HepG2 (cell line): ENCODE results near the gene WNK2. TPM values are rescaled to one million over a fixed set of nuclear protein-coding genes. Genes with fewer than 3 reads are reported as not detected.

Experiments
- CEBPG ChIP-seq: IDR thresholded peaks from 2 replicates; pipeline ENCODE4 v1.6.1; 2016
- CTCF ChIP-seq: sonication (generic); formaldehyde crosslinking; IDR thresholded peaks from 2 replicates; pipeline ENCODE4 v1.5.0; 2020; ENCODE audit warnings: mild to moderate bottlenecking, missing genetic modification reagents, moderate library complexity
- FOXP4 ChIP-seq: sonication (generic); formaldehyde crosslinking; IDR thresholded peaks from 2 replicates; pipeline ENCODE4 v1.4.0; 2020; ENCODE audit warnings: missing genetic modification reagents
- NR1H2 ChIP-seq: sonication (generic); formaldehyde crosslinking; IDR thresholded peaks from 2 replicates; pipeline ENCODE4 v1.8.1; 2022; ENCODE audit warnings: low read depth, missing genetic modification reagents, borderline replicate concordance
- PAF1 ChIP-seq: IDR thresholded peaks from 2 replicates; pipeline ENCODE4 v1.6.1; 2016; ENCODE audit warnings: missing genetic modification reagents, missing compliant biosample characterization
- SAP130 ChIP-seq: IDR thresholded peaks from 2 replicates; pipeline ENCODE4 v1.6.1; 2016; ENCODE audit warnings: low read depth
- TBP ChIP-seq: sonication (generic); formaldehyde crosslinking; IDR thresholded peaks from 2 replicates; pipeline ENCODE4 v1.5.0; 2020; ENCODE audit warnings: missing genetic modification reagents
- ZNF33B ChIP-seq: sonication (generic); formaldehyde crosslinking; IDR thresholded peaks from 2 replicates; pipeline ENCODE4 v1.5.1; 2020; ENCODE audit warnings: mild to moderate bottlenecking, missing genetic modification reagents
- ZNF609 ChIP-seq: sonication (generic); formaldehyde crosslinking; IDR thresholded peaks from 2 replicates; pipeline ENCODE4 v1.4.0; 2020; ENCODE audit warnings: mild to moderate bottlenecking, missing genetic modification reagents, borderline replicate concordance
- polyA plus RNA-seq, 8 experiments: library from polyadenylated mRNA; depleted of rRNA in 3 of 8; stranded (reverse) in 7 of 8; unstranded in 1 of 8; fragments of >200 nt; fragmentation: Illumina TruSeq in 4 of 8; extraction: Trizol in 4 of 8; gene quantifications; 2 replicates each; pipeline versions ENCODE4 v1.2.1 to v1.2.3, GENCODE V29; 2011 to 2016; ENCODE audit warnings: low read depth in 4 of 8, missing spikeins in 1 of 8, mixed read lengths in 1 of 8; ENCODE audit not compliant: insufficient read depth in 1 of 8
- total RNA-seq, 5 experiments: library from RNA; depleted of rRNA; stranded (reverse); fragments of >200 nt; fragmentation: Illumina TruSeq; extraction: Trizol; gene quantifications; 2 replicates each; pipeline ENCODE4 v1.2.3, GENCODE V29; 2016; ENCODE audit warnings: low read depth in 1 of 5

Gene WNK2
- total and polyA plus RNA-seq, 2 of the 13 experiments (the other 11 are each of a cell fraction or from before 2014, with no cell fraction given), result 10.5 to 12.0 TPM

GRCh38 chr9:93324191-93324834, 140.4 kb downstream of the WNK2 start (continued):
- TF ChIP-seq ZNF609 (no peak), CEBPG (no peak), PAF1 (CRISPR knock-in tag) (no peak), ZNF33B (CRISPR knock-in tag) (no peak), TBP (no peak), NR1H2 (no peak), SAP130 (CRISPR knock-in tag) (0 out of 2 replicates have a peak, but pooled peaks have one; percentile 2), FOXP4 (CRISPR knock-in tag) (no peak), CTCF (CRISPR knock-in tag) (0 out of 2 replicates have a peak, but pooled peaks have one; percentile 21)
- TF ChIP-seq, all 625 proteins: peak for 8
